ENCODE data around the gene SLC25A10. TPM values are rescaled to one million over a fixed set of nuclear protein-coding genes. Genes with fewer than 3 reads are reported as not detected.
"Not testable (repeated sequence)": the region's sequence is repeated elsewhere in the genome, so short reads cannot be mapped to it uniquely, and the experiment has no call there.

The SLC25A10 gene
- total RNA-seq, 1 donor from 2014 or later: 45.7 TPM

GRCh38 chr17:81725439-81725838 lies 13.4 kb downstream of the SLC25A10 start:
- peaks cover 3% of the 10 kb centered on the region for H3K27me3 Mint-ChIP-seq (ENCODE audit: insufficient read depth)
- DNase-seq (ENCODE audit: low spot score): no peak
- intact Hi-C loops (cut with micrococcal nuclease): no loop called here
- no peaks in the 10 kb centered on the region for H3K9me3 Mint-ChIP-seq
- no peaks in the 10 kb centered on the region for H3K36me3 Mint-ChIP-seq (ENCODE audit: low read depth)
- no peak overlapping the region for H3K4me3 Mint-ChIP-seq
- H3K4me1 Mint-ChIP-seq (ENCODE audit: low read depth): no peaks in the 10 kb centered on the region
- no peak overlapping the region for H3K27ac Mint-ChIP-seq

DNA sequence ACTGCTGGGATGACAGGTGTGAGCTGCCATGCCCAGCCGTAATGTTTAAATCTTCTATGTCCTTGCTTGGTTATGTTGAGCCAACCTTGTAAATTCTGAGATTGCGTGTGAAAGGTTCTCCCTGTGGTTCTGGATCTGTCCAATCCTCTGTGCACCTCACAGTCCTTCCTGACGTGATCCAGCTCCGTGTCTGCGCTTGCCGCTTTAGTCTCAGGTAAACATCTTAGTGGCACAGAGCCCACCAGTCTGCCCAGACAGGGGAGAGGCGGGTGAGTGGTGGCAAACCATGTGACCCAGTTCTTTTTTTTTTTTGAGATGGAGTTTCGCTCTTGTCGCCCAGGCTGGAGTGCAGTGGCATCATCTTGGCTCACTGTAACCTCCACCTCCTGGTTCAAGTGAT lies 13.9 kb downstream of the SLC25A10 start:
- H3K36me3 Mint-ChIP-seq (ENCODE audit: low read depth): no peaks in the 10 kb centered on the region
- no peak for DNase-seq (ENCODE audit: low spot score)
- no peaks in the 10 kb centered on the region for H3K4me1 Mint-ChIP-seq (ENCODE audit: low read depth)
- H3K4me3 Mint-ChIP-seq: no peak overlapping the region
- H3K27me3 Mint-ChIP-seq (ENCODE audit: insufficient read depth): peaks cover 5% of the 10 kb centered on the region
- no peak overlapping the region for H3K27ac Mint-ChIP-seq
- no peaks in the 10 kb centered on the region for H3K9me3 Mint-ChIP-seq
- intact Hi-C loops (cut with micrococcal nuclease): no loop called here

- Mint-ChIP-seq H3K27me3 (ENCODE audit: insufficient read depth) (peaks cover 8% of the 10 kb centered on the region), H3K9me3 (no peaks in the 10 kb centered on the region), H3K4me1 (ENCODE audit: low read depth) (no peaks in the 10 kb centered on the region), H3K27ac (no peak overlapping the region), H3K36me3 (ENCODE audit: low read depth) (no peaks in the 10 kb centered on the region), H3K4me3 (no peak overlapping the region)
- intact Hi-C loops (cut with micrococcal nuclease): no loop called here
- no peak for DNase-seq (ENCODE audit: low spot score)
These were observed 15.4 kb downstream of the SLC25A10 start for GRCh38 chr17:81727324-81728031.

GRCh38 chr17:81733507-81734404 lies 21.7 kb downstream of the SLC25A10 start:
- H3K36me3 Mint-ChIP-seq (ENCODE audit: low read depth): no peaks in the 10 kb centered on the region
- H3K9me3 Mint-ChIP-seq: no peaks in the 10 kb centered on the region
- intact Hi-C loops (cut with micrococcal nuclease): loop anchor here (1.0 kb wide), 2 partner anchors 99 to 127 kb away; partner anchors contain the start of gene P4HB
- peak; percentile 62 for DNase-seq (ENCODE audit: low spot score)
- no peak overlapping the region for H3K27ac Mint-ChIP-seq
- H3K4me3 Mint-ChIP-seq: no peak overlapping the region
- H3K4me1 Mint-ChIP-seq (ENCODE audit: low read depth): peaks cover 6% of the 10 kb centered on the region
- peaks cover 11% of the 10 kb centered on the region for H3K27me3 Mint-ChIP-seq (ENCODE audit: insufficient read depth)

DNA sequence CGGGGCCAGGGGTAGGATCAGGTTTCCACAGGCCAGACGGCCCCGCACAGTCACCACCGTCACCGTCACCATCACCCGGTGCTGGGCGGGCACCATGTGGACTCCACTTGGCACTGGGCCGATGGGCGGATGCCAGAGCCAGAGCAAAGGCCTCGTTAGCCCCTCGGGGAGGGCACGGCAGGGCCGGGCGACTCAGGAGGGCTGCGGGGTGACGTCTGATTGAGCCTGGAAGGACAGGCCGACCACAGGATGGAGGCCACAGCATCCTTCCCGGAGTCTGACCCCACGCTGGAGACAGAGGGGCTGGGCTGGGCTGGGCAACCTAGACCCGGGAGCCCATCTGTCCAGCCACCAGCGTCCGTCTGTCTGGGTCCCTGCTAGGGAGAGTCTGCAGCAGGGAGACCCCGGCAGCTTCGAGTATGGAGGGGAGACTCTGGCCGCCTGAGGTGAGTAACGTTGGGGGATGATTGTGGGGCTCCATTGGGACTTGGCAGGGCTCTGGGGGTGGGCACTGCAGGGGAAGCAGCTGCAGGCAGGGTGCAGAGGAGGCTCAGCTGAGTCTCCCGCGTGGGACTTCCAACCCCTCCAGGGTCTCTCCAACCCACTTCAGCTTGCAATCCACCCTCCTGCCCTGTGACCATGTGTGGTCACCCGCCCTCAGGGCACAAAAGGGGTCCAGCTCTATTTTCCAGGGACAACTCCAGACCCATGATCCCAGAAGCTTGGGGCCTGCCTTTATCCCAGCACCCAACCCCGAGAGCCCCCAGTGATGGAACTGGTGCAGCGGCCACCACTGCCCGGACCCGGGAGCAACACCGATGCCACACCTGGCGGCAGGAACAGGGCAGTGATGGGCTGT lies 22.6 kb downstream of the SLC25A10 start:
- H3K27ac Mint-ChIP-seq: no peak overlapping the region
- H3K4me1 Mint-ChIP-seq (ENCODE audit: low read depth): peaks cover 6% of the 10 kb centered on the region
- no peaks in the 10 kb centered on the region for H3K36me3 Mint-ChIP-seq (ENCODE audit: low read depth)
- peaks cover 15% of the 10 kb centered on the region for H3K27me3 Mint-ChIP-seq (ENCODE audit: insufficient read depth)
- DNase-seq (ENCODE audit: low spot score): no peak
- intact Hi-C loops (cut with micrococcal nuclease): no loop called here
- H3K4me3 Mint-ChIP-seq: no peak overlapping the region
- no peaks in the 10 kb centered on the region for H3K9me3 Mint-ChIP-seq

DNA sequence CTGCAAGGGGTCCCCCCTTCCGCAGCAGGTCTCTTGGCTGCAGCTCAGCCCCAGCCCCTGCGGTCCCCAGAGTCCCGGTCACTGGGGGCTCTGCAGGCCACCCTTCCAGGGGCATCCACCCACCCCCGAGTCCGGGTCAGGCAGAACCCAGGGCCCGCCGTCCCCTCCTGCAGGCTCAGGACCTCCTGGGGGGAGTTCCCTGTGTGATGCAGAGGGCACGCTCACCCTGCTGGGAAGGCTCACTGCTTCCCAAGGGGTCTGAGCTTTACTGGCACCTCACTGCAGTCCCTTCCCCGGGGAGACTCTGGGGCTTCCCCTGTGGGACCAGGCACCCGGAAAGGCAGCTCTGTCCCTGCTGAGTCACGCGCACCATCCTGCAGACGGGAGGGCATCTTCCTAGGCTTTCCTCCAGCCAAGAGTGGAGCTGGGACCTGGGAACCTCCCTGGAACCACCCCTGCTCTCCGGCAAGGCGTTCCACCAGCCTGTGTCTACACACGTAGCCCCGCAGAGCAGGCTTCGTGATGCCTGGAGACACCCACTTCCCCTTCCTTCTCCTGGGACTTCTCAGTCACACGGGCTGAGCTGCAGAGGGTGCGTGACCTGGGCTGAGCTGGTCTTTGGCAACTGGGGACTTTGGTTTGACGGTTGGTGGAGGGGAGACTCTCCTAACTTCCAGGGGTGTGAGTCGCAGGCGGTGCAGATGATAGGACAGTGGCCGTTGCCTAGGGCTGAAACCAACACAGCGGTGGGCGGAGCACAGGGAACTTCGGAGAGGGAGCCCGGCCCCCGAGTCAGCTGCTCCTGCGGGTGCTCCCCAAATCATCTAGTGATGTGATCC lies 23.4 kb downstream of the SLC25A10 start:
- peak overlapping the region; percentile 27 for H3K4me3 Mint-ChIP-seq
- no peaks in the 10 kb centered on the region for H3K36me3 Mint-ChIP-seq (ENCODE audit: low read depth)
- no peaks in the 10 kb centered on the region for H3K9me3 Mint-ChIP-seq
- intact Hi-C loops (cut with micrococcal nuclease): no loop called here
- peaks cover 18% of the 10 kb centered on the region for H3K27me3 Mint-ChIP-seq (ENCODE audit: insufficient read depth)
- peak overlapping the region; percentile 19 for H3K27ac Mint-ChIP-seq
- no peak for DNase-seq (ENCODE audit: low spot score)
- H3K4me1 Mint-ChIP-seq (ENCODE audit: low read depth): peaks cover 6% of the 10 kb centered on the region

DNA sequence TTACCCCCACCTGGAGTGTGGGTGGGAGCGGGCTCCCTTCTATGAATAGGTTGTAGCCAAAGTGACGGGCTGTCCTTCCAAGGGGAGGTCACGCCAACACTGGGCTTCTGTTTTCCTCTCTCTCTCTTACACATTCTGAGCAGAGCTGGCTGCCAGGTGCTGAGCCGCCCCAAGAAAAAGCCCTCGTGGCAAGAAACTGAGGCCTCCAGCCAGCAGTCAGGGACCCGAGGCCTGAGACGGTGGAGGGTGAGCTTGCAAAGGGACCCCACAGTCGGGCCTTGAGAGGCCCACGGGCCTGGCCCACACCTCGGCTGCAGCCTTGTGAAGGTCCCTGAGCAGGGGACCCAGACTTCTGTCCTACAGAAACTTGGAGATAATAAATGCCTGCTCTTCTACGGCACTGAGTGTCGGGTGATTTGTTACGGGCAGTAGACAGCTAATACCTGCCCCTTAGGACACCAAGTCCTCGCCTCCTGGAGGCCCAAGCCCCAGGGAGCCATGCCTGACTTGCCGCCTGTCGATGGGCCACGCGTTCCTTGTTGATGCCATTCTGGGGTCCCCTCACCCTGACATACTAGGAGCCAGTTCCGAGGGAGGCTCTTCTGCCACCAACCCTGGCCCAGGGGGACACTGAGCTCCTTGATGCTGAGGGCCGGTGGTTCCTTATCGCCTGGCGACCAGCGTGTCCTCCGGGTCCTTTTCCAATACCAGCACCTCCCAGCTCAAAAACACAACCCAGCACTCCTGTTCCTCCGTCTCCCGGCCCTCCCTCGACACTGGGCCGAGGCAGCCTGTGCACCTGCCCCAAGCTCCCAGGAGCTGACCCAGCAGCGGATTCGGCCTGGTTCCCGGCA lies 26.1 kb downstream of the SLC25A10 start:
- H3K9me3 Mint-ChIP-seq: no peaks in the 10 kb centered on the region
- no peak for DNase-seq (ENCODE audit: low spot score)
- peaks cover 18% of the 10 kb centered on the region for H3K27me3 Mint-ChIP-seq (ENCODE audit: insufficient read depth)
- peaks cover 6% of the 10 kb centered on the region for H3K4me1 Mint-ChIP-seq (ENCODE audit: low read depth)
- H3K36me3 Mint-ChIP-seq (ENCODE audit: low read depth): no peaks in the 10 kb centered on the region
- intact Hi-C loops (cut with micrococcal nuclease): no loop called here
- no peak overlapping the region for H3K27ac Mint-ChIP-seq
- no peak overlapping the region for H3K4me3 Mint-ChIP-seq

- Mint-ChIP-seq H3K9me3 (no peaks in the 10 kb centered on the region), H3K4me3 (no peak overlapping the region), H3K27ac (no peak overlapping the region), H3K4me1 (ENCODE audit: low read depth) (peaks cover 6% of the 10 kb centered on the region), H3K36me3 (ENCODE audit: low read depth) (no peaks in the 10 kb centered on the region), H3K27me3 (ENCODE audit: insufficient read depth) (peaks cover 18% of the 10 kb centered on the region)
- intact Hi-C loops (cut with micrococcal nuclease): no loop called here
- DNase-seq (ENCODE audit: low spot score): no peak
These were observed 26.8 kb downstream of the SLC25A10 start for GRCh38 chr17:81738801-81739393.

DNA sequence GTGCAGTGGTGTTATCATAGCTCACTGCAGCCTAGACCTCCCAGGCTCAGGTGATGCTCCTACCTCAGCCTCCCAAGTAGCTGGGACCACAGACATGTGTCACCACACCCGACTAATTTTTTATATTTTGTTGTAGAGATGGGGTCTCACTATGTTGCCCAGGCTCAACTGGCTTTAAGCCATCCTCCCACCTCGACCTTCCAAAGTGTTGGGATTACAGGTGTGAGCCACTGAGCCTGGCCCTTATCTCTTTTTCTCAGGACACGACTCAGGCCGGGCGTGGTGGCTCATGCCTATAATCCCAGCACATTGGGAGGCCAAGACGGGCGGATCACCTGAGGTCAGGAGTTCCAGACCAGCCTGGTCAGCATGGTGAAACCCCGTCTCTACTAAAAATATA lies 27.5 kb downstream of the SLC25A10 start:
- H3K4me3 Mint-ChIP-seq; intact Hi-C loops (cut with micrococcal nuclease): not testable (repeated sequence)

GRCh38 chr17:81740395-81740961 lies 28.4 kb downstream of the SLC25A10 start:
- H3K4me3 Mint-ChIP-seq: no peak overlapping the region
- H3K27me3 Mint-ChIP-seq (ENCODE audit: insufficient read depth): peaks cover 18% of the 10 kb centered on the region
- no peak overlapping the region for H3K27ac Mint-ChIP-seq
- H3K36me3 Mint-ChIP-seq (ENCODE audit: low read depth): no peaks in the 10 kb centered on the region
- no peak for DNase-seq (ENCODE audit: low spot score)
- no peaks in the 10 kb centered on the region for H3K9me3 Mint-ChIP-seq
- peaks cover 5% of the 10 kb centered on the region for H3K4me1 Mint-ChIP-seq (ENCODE audit: low read depth)
- intact Hi-C loops (cut with micrococcal nuclease): no loop called here

More for the DNA sequence above, 27.5 kb downstream of the SLC25A10 start:
- H3K27ac Mint-ChIP-seq; H3K36me3 Mint-ChIP-seq (ENCODE audit: low read depth); H3K4me1 Mint-ChIP-seq (ENCODE audit: low read depth); DNase-seq (ENCODE audit: low spot score); H3K9me3 Mint-ChIP-seq: not testable (repeated sequence)
- peaks cover 18% of the 10 kb centered on the region for H3K27me3 Mint-ChIP-seq (ENCODE audit: insufficient read depth)

DNA sequence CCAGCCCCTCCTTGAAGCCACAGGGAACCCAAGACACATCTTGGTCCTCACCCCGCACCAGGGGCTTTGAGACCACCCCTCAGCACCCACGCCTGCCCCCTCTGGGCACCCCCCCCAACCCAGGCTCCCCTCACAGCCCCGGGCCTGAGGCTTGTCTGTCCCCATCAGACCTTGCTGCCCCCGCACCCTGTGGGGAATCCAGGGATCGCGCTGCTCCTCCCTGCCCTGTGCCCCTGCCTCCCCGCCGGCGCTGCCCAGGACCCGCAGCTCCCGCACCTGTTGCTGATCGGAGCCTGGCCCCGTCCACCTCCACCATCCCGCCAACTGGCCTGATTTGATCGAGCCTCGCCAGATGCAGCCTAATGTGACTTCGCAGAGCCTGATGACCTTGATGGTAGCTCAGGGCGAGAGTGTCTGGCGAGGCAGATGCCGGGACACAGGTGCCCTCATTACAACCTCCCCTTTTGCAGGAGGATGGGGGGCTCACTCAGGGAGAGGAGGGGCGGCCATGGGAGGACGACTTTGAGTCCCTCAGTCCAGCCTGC lies 29.0 kb downstream of the SLC25A10 start:
- no peaks in the 10 kb centered on the region for H3K9me3 Mint-ChIP-seq
- peaks cover 15% of the 10 kb centered on the region for H3K27me3 Mint-ChIP-seq (ENCODE audit: insufficient read depth)
- H3K36me3 Mint-ChIP-seq (ENCODE audit: low read depth): no peaks in the 10 kb centered on the region
- H3K4me1 Mint-ChIP-seq (ENCODE audit: low read depth): no peaks in the 10 kb centered on the region
- H3K27ac Mint-ChIP-seq: peak overlapping the region; percentile 44
- H3K4me3 Mint-ChIP-seq: no peak overlapping the region
- no peak for DNase-seq (ENCODE audit: low spot score)
- intact Hi-C loops (cut with micrococcal nuclease): no loop called here
